Skin of body (tissue), 2 donors: ENCODE measurements around the gene NOPCHAP1. TPM values are rescaled to one million over a fixed set of nuclear protein-coding genes. Genes with fewer than 3 reads are reported as not detected.
"Not testable (repeated sequence)": the region's sequence is repeated elsewhere in the genome, so short reads cannot be mapped to it uniquely, and the experiment has no call there.

Source experiments
- DNase-seq: peaks from one replicate; lab custom pipeline; 2025; lab: John Stamatoyannopoulos, UW
- total RNA-seq: library from RNA; depleted of rRNA; stranded (reverse); fragments of >200 nt; gene quantifications from one replicate; pipeline ENCODE4 v1.2.3, GENCODE V29; 2014

Gene NOPCHAP1
- total RNA-seq, 1 donor from 2014 or later: 9.9 TPM

- no peak for DNase-seq
Measured at GRCh38 chr12:104964167-104964855, 21.8 kb upstream of the NOPCHAP1 start.

GRCh38 chr12:104964856-104965205 lies 21.3 kb upstream of the NOPCHAP1 start:
- no peak for DNase-seq

- DNase-seq: no peak
Measured at GRCh38 chr12:104966677-104967076, 19.4 kb upstream of the NOPCHAP1 start.

- no peak for DNase-seq
Measured at GRCh38 chr12:104969343-104969742, 16.8 kb upstream of the NOPCHAP1 start.

GRCh38 chr12:104971306-104971705 lies 14.8 kb upstream of the NOPCHAP1 start:
- no peak for DNase-seq

GRCh38 chr12:104973250-104973649 lies 12.9 kb upstream of the NOPCHAP1 start:
- no peak for DNase-seq

GRCh38 chr12:104974626-104975290 lies 11.4 kb upstream of the NOPCHAP1 start:
- DNase-seq: no peak

- no peak for DNase-seq
Measured at GRCh38 chr12:104975587-104976343, 10.4 kb upstream of the NOPCHAP1 start.

GRCh38 chr12:104976703-104977102 lies 9.4 kb upstream of the NOPCHAP1 start:
- no peak for DNase-seq

GRCh38 chr12:104977688-104978087 lies 8.4 kb upstream of the NOPCHAP1 start:
- not testable (repeated sequence) for DNase-seq

GRCh38 chr12:104985206-104985605 lies 910 bp upstream of the NOPCHAP1 start:
- no peak for DNase-seq

- no peak for DNase-seq
Measured at GRCh38 chr12:104990950-104991349, 4.8 kb downstream of the NOPCHAP1 start.

GRCh38 chr12:104991565-104992128 lies 5.5 kb downstream of the NOPCHAP1 start:
- DNase-seq: no peak

GRCh38 chr12:104994336-104994735 lies 8.2 kb downstream of the NOPCHAP1 start:
- DNase-seq: no peak

- no peak for DNase-seq
Measured at GRCh38 chr12:104997541-104997940, 11.4 kb downstream of the NOPCHAP1 start.

- DNase-seq: no peak
Measured at GRCh38 chr12:104998423-104999346, 12.6 kb downstream of the NOPCHAP1 start.

- DNase-seq: no peak
Measured at GRCh38 chr12:104999347-104999685, 13.2 kb downstream of the NOPCHAP1 start.

- no peak for DNase-seq
Measured at GRCh38 chr12:105001476-105001875, 15.4 kb downstream of the NOPCHAP1 start.

GRCh38 chr12:105013892-105014291 lies 27.8 kb downstream of the NOPCHAP1 start:
- DNase-seq: no peak

GRCh38 chr12:105014603-105015002 lies 28.5 kb downstream of the NOPCHAP1 start:
- no peak for DNase-seq

GRCh38 chr12:105015543-105015942 lies 29.4 kb downstream of the NOPCHAP1 start:
- DNase-seq: no peak
